ENCODE measurements around the gene FNDC3A. TPM values are rescaled to one million over a fixed set of nuclear protein-coding genes. Genes with fewer than 3 reads are reported as not detected.

Gene FNDC3A
- total and polyA plus RNA-seq, 4 experiments from 2014 or later: 4.6 to 44.4 (median 28.1) TPM

DNA sequence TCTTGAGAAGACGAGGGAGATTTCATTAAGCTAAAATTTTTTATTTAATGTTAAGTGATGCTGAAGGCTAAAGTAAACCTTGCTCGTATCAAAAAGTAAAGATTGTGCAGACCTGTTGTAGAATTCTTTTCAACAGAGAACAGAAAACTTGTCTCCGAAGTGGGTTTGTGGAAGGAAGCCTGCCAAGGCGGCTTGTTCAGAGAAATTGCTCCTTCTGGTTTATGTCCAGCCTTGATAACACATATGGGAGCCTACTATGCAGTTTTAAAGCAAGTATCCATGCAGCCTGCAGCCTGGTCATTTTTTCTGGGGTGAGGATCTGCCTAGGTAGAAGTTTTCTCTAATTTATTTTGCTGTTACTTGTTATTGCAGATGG lies 245.9 kb downstream of the FNDC3A start:
- Histone ChIP-seq H3K36me3 (ENCODE audit: insufficient read depth, low read length) (no peaks in the 10 kb centered on the region), H3K4me1 (ENCODE audit: insufficient read depth, low read length) (peaks cover 13% of the 10 kb centered on the region), H3K9me3 (ENCODE audit: control insufficient read depth in 1 of 2, low read length in 2 of 2) (no peaks in the 10 kb centered on the region), H3K27ac (ENCODE audit: low read depth, low read length) (no peak overlapping the region), H3K4me3 (ENCODE audit: low read length in 2 of 2) (no peak overlapping the region), H3K27me3 (ENCODE audit: insufficient read depth, low read length) (peaks cover 25% of the 10 kb centered on the region)
- ChIA-PET CTCF (ENCODE audit: partially characterized antibody) (interaction anchor here (0.7 kb wide), 1 partner anchor 101 kb away, joined by 3 read pairs; no protein-coding TSS in a partner anchor), POLR2A (ENCODE audit: partially characterized antibody) (no interaction called here)
- no peak for DNase-seq
- no peak overlapping the region for H3K27ac Mint-ChIP-seq
- H3K4me3 Mint-ChIP-seq: peak overlapping the region in 7 of 8 donors; percentile 41 to 84 (median 73)
- peaks cover 47 to 52% of the 10 kb centered on the region in 2 donors for H3K27me3 Mint-ChIP-seq
- H3K36me3 Mint-ChIP-seq: peaks cover 0 to 5% of the 10 kb centered on the region in 2 donors
- intact Hi-C loops (cut with micrococcal nuclease): no loop called here
- H3K4me1 Mint-ChIP-seq: peaks cover 3 to 22% (median 12%) of the 10 kb centered on the region in 4 donors
- H3K9me3 Mint-ChIP-seq: peaks cover 0 to 3% (median 0%) of the 10 kb centered on the region in 8 donors

- no peaks in the 10 kb centered on the region for H3K36me3 Mint-ChIP-seq
- H3K27ac Mint-ChIP-seq: no peak overlapping the region
- CTCF ChIA-PET (ENCODE audit: partially characterized antibody): interaction anchor here (1.4 kb wide), 1 partner anchor 10 kb away, joined by 7 read pairs; no protein-coding TSS in a partner anchor
- POLR2A ChIA-PET (ENCODE audit: partially characterized antibody): no interaction called here
- H3K4me3 Mint-ChIP-seq: no peak overlapping the region
- peaks cover 21 to 29% of the 10 kb centered on the region in 2 donors for H3K27me3 Mint-ChIP-seq
- Histone ChIP-seq H3K36me3 (ENCODE audit: insufficient read depth, low read length) (no peaks in the 10 kb centered on the region), H3K4me1 (ENCODE audit: insufficient read depth, low read length) (peaks cover 5% of the 10 kb centered on the region), H3K27me3 (ENCODE audit: insufficient read depth, low read length) (peaks cover 7% of the 10 kb centered on the region), H3K4me3 (ENCODE audit: low read length in 2 of 2) (no peak overlapping the region), H3K9me3 (ENCODE audit: control insufficient read depth in 1 of 2, low read length in 2 of 2) (no peaks in the 10 kb centered on the region), H3K27ac (ENCODE audit: low read depth, low read length) (no peak overlapping the region)
- peaks cover 0 to 9% (median 6%) of the 10 kb centered on the region in 4 donors for H3K4me1 Mint-ChIP-seq
- H3K9me3 Mint-ChIP-seq: no peaks in the 10 kb centered on the region
- intact Hi-C loops (cut with micrococcal nuclease): no loop called here
- DNase-seq: no peak
Observed at GRCh38 chr13:49225223-49226042, 249.7 kb downstream of the FNDC3A start.

DNA sequence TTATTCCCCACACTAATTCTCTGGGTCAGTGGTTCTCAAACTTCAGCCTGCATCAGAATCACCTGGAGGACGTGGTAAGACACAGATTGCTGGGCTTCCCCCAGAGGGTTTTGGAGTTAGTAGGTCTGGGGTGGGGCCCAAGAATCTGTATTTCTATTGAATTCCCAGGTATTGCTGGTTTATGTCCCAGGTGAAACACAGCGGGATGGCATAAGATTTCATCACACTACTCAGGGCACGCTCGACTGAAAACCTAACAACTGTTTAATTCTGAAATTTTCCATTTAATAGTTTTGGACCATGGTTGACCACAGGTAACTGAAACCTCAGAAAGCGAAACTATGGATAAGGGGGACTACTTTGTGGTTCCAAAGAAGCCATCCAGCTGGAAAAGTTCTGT lies 250.9 kb downstream of the FNDC3A start:
- Mint-ChIP-seq H3K27me3 (peaks cover 17 to 24% of the 10 kb centered on the region in 2 donors), H3K4me3 (no peak overlapping the region), H3K36me3 (no peaks in the 10 kb centered on the region), H3K4me1 (peaks cover 0 to 4% (median 2%) of the 10 kb centered on the region in 4 donors), H3K27ac (no peak overlapping the region), H3K9me3 (no peaks in the 10 kb centered on the region)
- ChIA-PET CTCF (ENCODE audit: partially characterized antibody) (no interaction called here), POLR2A (ENCODE audit: partially characterized antibody) (no interaction called here)
- intact Hi-C loops (cut with micrococcal nuclease): no loop called here
- Histone ChIP-seq H3K9me3 (ENCODE audit: control insufficient read depth in 1 of 2, low read length in 2 of 2) (no peaks in the 10 kb centered on the region), H3K27ac (ENCODE audit: low read depth, low read length) (no peak overlapping the region), H3K4me3 (ENCODE audit: low read length in 2 of 2) (no peak overlapping the region), H3K36me3 (ENCODE audit: insufficient read depth, low read length) (no peaks in the 10 kb centered on the region), H3K4me1 (ENCODE audit: insufficient read depth, low read length) (no peaks in the 10 kb centered on the region), H3K27me3 (ENCODE audit: insufficient read depth, low read length) (peaks cover 2% of the 10 kb centered on the region)
- no peak for DNase-seq

GRCh38 chr13:49234741-49235140 lies 259.0 kb downstream of the FNDC3A start:
- intact Hi-C loops (cut with micrococcal nuclease): no loop called here
- Histone ChIP-seq H3K4me1 (ENCODE audit: insufficient read depth, low read length) (no peaks in the 10 kb centered on the region), H3K4me3 (ENCODE audit: low read length in 2 of 2) (no peak overlapping the region), H3K36me3 (ENCODE audit: insufficient read depth, low read length) (no peaks in the 10 kb centered on the region), H3K27ac (ENCODE audit: low read depth, low read length) (no peak overlapping the region), H3K9me3 (ENCODE audit: control insufficient read depth in 1 of 2, low read length in 2 of 2) (no peaks in the 10 kb centered on the region), H3K27me3 (ENCODE audit: insufficient read depth, low read length) (no peaks in the 10 kb centered on the region)
- Mint-ChIP-seq H3K27me3 (peaks cover 2 to 6% of the 10 kb centered on the region in 2 donors), H3K9me3 (no peaks in the 10 kb centered on the region), H3K4me3 (no peak overlapping the region), H3K4me1 (no peaks in the 10 kb centered on the region), H3K36me3 (no peaks in the 10 kb centered on the region), H3K27ac (no peak overlapping the region)
- CTCF ChIA-PET (ENCODE audit: partially characterized antibody): no interaction called here
- POLR2A ChIA-PET (ENCODE audit: partially characterized antibody): no interaction called here
- DNase-seq: no peak

GRCh38 chr13:49235856-49236431 lies 260.2 kb downstream of the FNDC3A start:
- Mint-ChIP-seq H3K27me3 (peaks cover 2 to 6% of the 10 kb centered on the region in 2 donors), H3K9me3 (no peaks in the 10 kb centered on the region), H3K27ac (no peak overlapping the region), H3K4me1 (peaks cover 0 to 3% (median 1%) of the 10 kb centered on the region in 4 donors), H3K4me3 (no peak overlapping the region), H3K36me3 (no peaks in the 10 kb centered on the region)
- H3K4me1 ChIP-seq (ENCODE audit: insufficient read depth, low read length): no peaks in the 10 kb centered on the region
- no peaks in the 10 kb centered on the region for H3K36me3 ChIP-seq (ENCODE audit: insufficient read depth, low read length)
- DNase-seq: no peak
- intact Hi-C loops (cut with micrococcal nuclease): no loop called here
- no peaks in the 10 kb centered on the region for H3K9me3 ChIP-seq (ENCODE audit: control insufficient read depth in 1 of 2, low read length in 2 of 2)
- CTCF ChIA-PET (ENCODE audit: partially characterized antibody): interaction anchor here (3.2 kb wide), 1 partner anchor 44 kb away, joined by 26 read pairs; no protein-coding TSS in a partner anchor
- no peak overlapping the region for H3K4me3 ChIP-seq (ENCODE audit: low read length in 2 of 2)
- no peak overlapping the region for H3K27ac ChIP-seq (ENCODE audit: low read depth, low read length)
- POLR2A ChIA-PET (ENCODE audit: partially characterized antibody): no interaction called here
- no peaks in the 10 kb centered on the region for H3K27me3 ChIP-seq (ENCODE audit: insufficient read depth, low read length)

GRCh38 chr13:49238621-49239020 lies 262.9 kb downstream of the FNDC3A start:
- H3K27me3 ChIP-seq (ENCODE audit: insufficient read depth, low read length): no peaks in the 10 kb centered on the region
- H3K9me3 Mint-ChIP-seq: peaks cover 0 to 4% (median 0%) of the 10 kb centered on the region in 8 donors
- H3K9me3 ChIP-seq (ENCODE audit: control insufficient read depth in 1 of 2, low read length in 2 of 2): no peaks in the 10 kb centered on the region
- ChIA-PET POLR2A (ENCODE audit: partially characterized antibody) (no interaction called here), CTCF (ENCODE audit: partially characterized antibody) (interaction anchor here (0.8 to 3.2 kb wide), 4 partner anchors 9 to 41 kb away, joined by 3 to 26 read pairs (median 7); partner anchors contain the start of gene CDADC1)
- H3K36me3 Mint-ChIP-seq: no peaks in the 10 kb centered on the region
- no peak overlapping the region for H3K4me3 ChIP-seq (ENCODE audit: low read length in 2 of 2)
- no peak overlapping the region for H3K27ac ChIP-seq (ENCODE audit: low read depth, low read length)
- peaks cover 0 to 3% (median 1%) of the 10 kb centered on the region in 4 donors for H3K4me1 Mint-ChIP-seq
- intact Hi-C loops (cut with micrococcal nuclease): no loop called here
- no peaks in the 10 kb centered on the region for H3K4me1 ChIP-seq (ENCODE audit: insufficient read depth, low read length)
- no peak overlapping the region for H3K27ac Mint-ChIP-seq
- peaks cover 0 to 10% of the 10 kb centered on the region in 2 donors for H3K27me3 Mint-ChIP-seq
- H3K4me3 Mint-ChIP-seq: no peak overlapping the region
- no peaks in the 10 kb centered on the region for H3K36me3 ChIP-seq (ENCODE audit: insufficient read depth, low read length)
- no peak for DNase-seq

DNA sequence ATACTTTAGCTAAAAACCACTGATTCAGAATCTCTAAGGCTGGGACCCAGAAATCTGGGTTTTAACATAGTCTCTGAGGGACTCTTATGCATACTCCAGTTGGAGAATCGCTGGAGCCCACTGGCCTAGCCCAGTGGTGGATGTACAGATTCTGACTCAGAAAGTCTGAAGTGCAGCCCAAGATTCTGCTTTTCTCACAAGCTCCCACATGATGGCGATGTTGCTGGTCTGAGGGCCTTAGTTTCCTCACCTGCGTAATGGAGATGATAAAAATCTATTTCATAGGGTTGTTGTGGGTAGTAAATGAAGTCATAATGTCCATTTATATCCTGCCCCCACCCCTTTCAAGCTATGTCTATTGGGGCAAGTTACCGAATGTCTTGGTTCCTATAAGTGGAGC lies 264.3 kb downstream of the FNDC3A start:
- peak in 4 of 5 donors; percentile 39 to 50 (median 40) for DNase-seq
- Histone ChIP-seq H3K27ac (ENCODE audit: low read depth, low read length) (no peak overlapping the region), H3K9me3 (ENCODE audit: control insufficient read depth in 1 of 2, low read length in 2 of 2) (no peaks in the 10 kb centered on the region), H3K27me3 (ENCODE audit: insufficient read depth, low read length) (no peaks in the 10 kb centered on the region), H3K4me1 (ENCODE audit: insufficient read depth, low read length) (no peaks in the 10 kb centered on the region), H3K4me3 (ENCODE audit: low read length in 2 of 2) (no peak overlapping the region), H3K36me3 (ENCODE audit: insufficient read depth, low read length) (no peaks in the 10 kb centered on the region)
- Mint-ChIP-seq H3K4me3 (no peak overlapping the region), H3K27me3 (peaks cover 0 to 6% of the 10 kb centered on the region in 2 donors), H3K4me1 (peaks cover 0 to 3% (median 1%) of the 10 kb centered on the region in 4 donors), H3K9me3 (peaks cover 0 to 4% (median 0%) of the 10 kb centered on the region in 8 donors), H3K36me3 (no peaks in the 10 kb centered on the region), H3K27ac (no peak overlapping the region)
- intact Hi-C loops (cut with micrococcal nuclease): loop anchor here (1.0 kb wide), 2 partner anchors 41 to 367 kb away; no protein-coding TSS in a partner anchor
- CTCF ChIA-PET (ENCODE audit: partially characterized antibody): interaction anchor here (0.5 to 4.2 kb wide), 17 partner anchors 8 to 367 kb away, joined by 3 to 65 read pairs (median 4); partner anchors contain the start of genes CAB39L, CDADC1 and SETDB2
- POLR2A ChIA-PET (ENCODE audit: partially characterized antibody): interaction anchor here (0.8 to 1.3 kb wide), 2 partner anchors 17 to 23 kb away, joined by 3 read pairs; no protein-coding TSS in a partner anchor

All from CD4-positive, alpha-beta memory T cell (primary cell).